ENCODE measurements around the gene CNST.

CNST gene

DNA sequence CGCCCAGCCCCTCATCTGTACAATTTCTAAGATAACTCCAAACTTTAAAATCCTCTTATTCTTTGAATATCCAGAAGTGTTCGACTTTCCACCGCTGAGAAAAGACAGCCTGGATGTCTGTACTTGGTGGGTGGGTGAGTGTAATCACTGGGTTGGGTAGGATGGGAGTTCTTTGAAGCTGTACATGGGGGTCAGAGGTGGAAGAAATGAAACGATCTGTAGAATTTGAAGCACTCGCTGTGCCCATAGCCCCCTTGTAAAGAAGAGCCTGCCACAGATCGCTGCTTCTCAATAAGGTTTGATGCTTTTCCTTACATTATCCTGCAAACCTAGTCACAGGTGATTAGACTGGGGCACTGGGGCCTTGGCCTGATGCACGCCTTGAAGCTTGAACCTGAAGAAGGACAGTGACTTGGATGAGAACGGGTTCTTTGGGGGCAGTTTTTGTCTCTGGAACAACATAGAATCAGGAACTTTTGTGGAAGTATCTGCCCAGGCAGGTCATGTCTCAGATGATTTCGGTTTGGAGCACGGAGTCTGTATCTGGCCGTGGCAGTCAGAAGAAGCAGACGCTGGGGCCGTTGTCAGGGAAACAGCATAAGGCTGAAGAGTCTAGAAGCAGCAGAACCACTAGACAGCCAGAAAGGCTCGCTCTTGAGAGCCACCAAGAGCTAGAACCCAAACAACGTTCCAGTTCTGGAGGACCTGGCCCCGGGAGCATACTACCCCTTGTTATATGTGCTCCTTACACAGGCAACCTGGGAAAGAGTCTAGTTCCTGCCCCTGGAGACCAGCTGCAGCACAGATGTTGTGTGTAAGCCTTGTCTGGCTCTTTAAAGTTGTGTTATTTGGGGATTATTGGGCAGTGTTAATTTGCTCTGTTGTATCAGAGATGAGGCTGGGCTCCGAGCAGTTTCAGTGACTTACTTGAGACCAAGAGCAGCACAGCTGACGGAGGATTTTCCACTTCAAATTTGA lies 112.8 kb downstream of the CNST start:
- TF ChIP-seq EGR1 (IDR thresholded peaks at IDR 0.05): no peak
- TF ChIP-seq CREB1 (IDR thresholded peaks at IDR 0.05; ENCODE audit: low read depth): no peak
- TF ChIP-seq EP300 (IDR thresholded peaks at IDR 0.05; ENCODE audit: borderline replicate concordance): no peak
- TF ChIP-seq USF1 (IDR thresholded peaks at IDR 0.05): no peak
- TF ChIP-seq TCF12 (IDR thresholded peaks at IDR 0.05; ENCODE audit: low read depth): no peak
- no peak for TF ChIP-seq CEBPB (IDR thresholded peaks at IDR 0.05)
- TF ChIP-seq, protein P1, sequence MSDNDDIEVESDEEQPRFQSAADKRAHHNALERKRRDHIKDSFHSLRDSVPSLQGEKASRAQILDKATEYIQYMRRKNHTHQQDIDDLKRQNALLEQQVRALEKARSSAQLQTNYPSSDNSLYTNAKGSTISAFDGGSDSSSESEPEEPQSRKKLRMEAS (IDR thresholded peaks at IDR 0.05): no peak
- TF ChIP-seq REST (IDR thresholded peaks at IDR 0.05; ENCODE audit: low read depth): no peak
- no peak for TF ChIP-seq TEAD4 (IDR thresholded peaks at IDR 0.05)
- no peak for TF ChIP-seq ZBTB7A (IDR thresholded peaks at IDR 0.05; ENCODE audit: low read depth)
- TF ChIP-seq NFIC (IDR thresholded peaks at IDR 0.05): no peak
- TF ChIP-seq TAF1 (IDR thresholded peaks at IDR 0.05; ENCODE audit: low read depth): no peak

DNA sequence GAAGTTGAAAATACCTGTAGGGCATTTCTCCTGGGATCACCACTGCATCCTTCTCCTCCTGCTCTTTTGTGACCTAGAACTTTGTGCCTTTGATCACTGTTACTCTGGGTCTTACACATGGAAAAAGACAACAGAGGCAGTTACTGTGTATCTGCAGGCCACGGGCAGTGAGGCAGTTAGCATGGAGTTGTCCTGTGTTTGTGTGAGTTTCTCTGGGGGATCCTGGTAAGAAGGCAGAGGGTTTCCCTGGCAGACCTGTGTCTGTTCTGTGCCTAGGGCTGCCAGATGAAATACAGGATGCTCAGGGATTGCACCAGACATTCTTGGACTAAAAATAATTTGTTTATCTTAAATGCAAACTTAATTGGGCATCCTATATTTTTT lies 113.5 kb downstream of the CNST start:
- TF ChIP-seq CEBPB (IDR thresholded peaks at IDR 0.05) (no peak), TEAD4 (IDR thresholded peaks at IDR 0.05) (no peak)

- no peak for TF ChIP-seq ZBTB7A (IDR thresholded peaks at IDR 0.05; ENCODE audit: low read depth)
- TF ChIP-seq RAD21 (IDR thresholded peaks at IDR 0.05; ENCODE audit: low read depth): no peak
- no peak for TF ChIP-seq YY1 (IDR thresholded peaks at IDR 0.05; ENCODE audit: low read depth)
- no peak for TF ChIP-seq TCF12 (IDR thresholded peaks at IDR 0.05; ENCODE audit: low read depth)
- TF ChIP-seq TAF1 (IDR thresholded peaks at IDR 0.05; ENCODE audit: low read depth): no peak
- no peak for TF ChIP-seq NFIC (IDR thresholded peaks at IDR 0.05)
- TF ChIP-seq USF1 (IDR thresholded peaks at IDR 0.05): no peak
- TF ChIP-seq CREB1 (IDR thresholded peaks at IDR 0.05; ENCODE audit: low read depth): no peak
- TF ChIP-seq TEAD4 (IDR thresholded peaks at IDR 0.05): no peak
- TF ChIP-seq CEBPB (IDR thresholded peaks at IDR 0.05): no peak
- no peak for TF ChIP-seq EP300 (IDR thresholded peaks at IDR 0.05; ENCODE audit: borderline replicate concordance)
- TF ChIP-seq EGR1 (IDR thresholded peaks at IDR 0.05): no peak
- TF ChIP-seq REST (IDR thresholded peaks at IDR 0.05; ENCODE audit: low read depth): no peak
- TF ChIP-seq FOXM1 (IDR thresholded peaks at IDR 0.05; ENCODE audit: borderline replicate concordance, low read depth): no peak
- TF ChIP-seq, protein P1 (IDR thresholded peaks at IDR 0.05): no peak
Observed at GRCh38 chr1:246680190-246680589, 113.9 kb downstream of the CNST start.

DNA sequence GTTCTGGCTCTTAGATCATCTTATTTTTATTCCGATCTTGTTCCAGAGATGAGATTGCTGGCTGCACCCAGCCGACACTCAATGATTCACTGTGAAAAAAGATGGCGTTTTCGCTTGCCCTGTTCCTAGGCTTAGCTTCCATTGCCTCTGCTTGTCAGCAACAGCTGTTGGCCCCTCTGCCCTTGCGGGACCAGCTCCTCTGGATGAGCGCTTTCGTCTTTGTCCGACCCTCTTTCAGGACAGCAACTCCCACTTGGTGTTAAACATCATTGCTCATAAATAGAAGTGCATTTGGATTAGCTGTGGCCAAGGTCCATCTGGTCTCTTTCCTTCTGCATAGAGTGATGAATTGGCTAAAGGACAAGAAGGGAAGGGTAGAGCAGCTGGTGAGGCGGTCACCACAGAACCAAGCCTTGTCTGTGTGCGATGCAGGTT lies 114.5 kb downstream of the CNST start:
- TF ChIP-seq RAD21 (IDR thresholded peaks at IDR 0.05; ENCODE audit: low read depth) (no peak), EGR1 (IDR thresholded peaks at IDR 0.05) (no peak), YY1 (IDR thresholded peaks at IDR 0.05; ENCODE audit: low read depth) (no peak), EP300 (IDR thresholded peaks at IDR 0.05; ENCODE audit: borderline replicate concordance) (no peak), TEAD4 (IDR thresholded peaks at IDR 0.05) (no peak), FOXM1 (IDR thresholded peaks at IDR 0.05; ENCODE audit: borderline replicate concordance, low read depth) (no peak), NFIC (IDR thresholded peaks at IDR 0.05) (no peak), ZBTB7A (IDR thresholded peaks at IDR 0.05; ENCODE audit: low read depth) (no peak), TAF1 (IDR thresholded peaks at IDR 0.05; ENCODE audit: low read depth) (no peak), USF1 (IDR thresholded peaks at IDR 0.05) (no peak), REST (IDR thresholded peaks at IDR 0.05; ENCODE audit: low read depth) (no peak), CEBPB (IDR thresholded peaks at IDR 0.05) (no peak), CREB1 (IDR thresholded peaks at IDR 0.05; ENCODE audit: low read depth) (no peak), TCF12 (IDR thresholded peaks at IDR 0.05; ENCODE audit: low read depth) (no peak)
- TF ChIP-seq, protein P1 (IDR thresholded peaks at IDR 0.05): no peak
